HG03095 (cell line): Measurements from ENCODE around the gene DDRGK1.
"Not testable (repeated sequence)": the region's sequence is repeated elsewhere in the genome, so short reads cannot be mapped to it uniquely, and the experiment has no call there.

ENCODE experiments used
- ATAC-seq: cut with Tn5 transposase; IDR thresholded peaks from one replicate; pipeline ENCODE4 v1.9.1; 2021; ENCODE audit warnings: moderate library complexity; ENCODE audit not compliant: unreplicated experiment

Gene DDRGK1

GRCh38 chr20:3189561-3190131 is 14.8 kb downstream of the DDRGK1 start:
- no peak for ATAC-seq

GRCh38 chr20:3188823-3189413 is 15.6 kb downstream of the DDRGK1 start:
- ATAC-seq: no peak

GRCh38 chr20:3187861-3188260 is 16.6 kb downstream of the DDRGK1 start:
- not testable (repeated sequence) for ATAC-seq

GRCh38 chr20:3183896-3184612 is 20.4 kb downstream of the DDRGK1 start:
- ATAC-seq: no peak

GRCh38 chr20:3182429-3182828 is 22.1 kb downstream of the DDRGK1 start:
- ATAC-seq: not testable (repeated sequence)

GRCh38 chr20:3181270-3181669 is 23.2 kb downstream of the DDRGK1 start:
- no peak for ATAC-seq

GRCh38 chr20:3180319-3180718 is 24.2 kb downstream of the DDRGK1 start:
- ATAC-seq: no peak

- no peak for ATAC-seq
These were observed 26.6 kb downstream of the DDRGK1 start for GRCh38 chr20:3177746-3178485.

DNA sequence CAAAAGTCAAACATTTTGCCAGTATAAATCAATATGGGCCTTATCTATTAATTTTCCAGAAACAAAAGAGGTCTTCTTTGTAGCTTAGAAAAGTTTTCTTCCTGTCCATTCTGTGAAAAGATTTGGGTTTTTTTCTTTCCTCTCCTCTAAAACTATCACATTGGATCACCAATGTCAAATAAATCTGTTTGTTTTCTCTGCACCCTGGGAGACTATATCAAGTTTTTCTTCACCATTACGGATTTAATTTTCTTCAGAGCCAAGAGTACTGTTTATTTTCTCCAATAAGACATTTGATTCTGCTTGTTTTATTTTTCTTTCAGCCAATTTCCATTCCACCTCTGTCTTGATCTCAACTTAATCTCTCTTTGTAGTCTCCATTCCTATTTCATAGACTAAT is 29.2 kb downstream of the DDRGK1 start:
- ATAC-seq: no peak

DNA sequence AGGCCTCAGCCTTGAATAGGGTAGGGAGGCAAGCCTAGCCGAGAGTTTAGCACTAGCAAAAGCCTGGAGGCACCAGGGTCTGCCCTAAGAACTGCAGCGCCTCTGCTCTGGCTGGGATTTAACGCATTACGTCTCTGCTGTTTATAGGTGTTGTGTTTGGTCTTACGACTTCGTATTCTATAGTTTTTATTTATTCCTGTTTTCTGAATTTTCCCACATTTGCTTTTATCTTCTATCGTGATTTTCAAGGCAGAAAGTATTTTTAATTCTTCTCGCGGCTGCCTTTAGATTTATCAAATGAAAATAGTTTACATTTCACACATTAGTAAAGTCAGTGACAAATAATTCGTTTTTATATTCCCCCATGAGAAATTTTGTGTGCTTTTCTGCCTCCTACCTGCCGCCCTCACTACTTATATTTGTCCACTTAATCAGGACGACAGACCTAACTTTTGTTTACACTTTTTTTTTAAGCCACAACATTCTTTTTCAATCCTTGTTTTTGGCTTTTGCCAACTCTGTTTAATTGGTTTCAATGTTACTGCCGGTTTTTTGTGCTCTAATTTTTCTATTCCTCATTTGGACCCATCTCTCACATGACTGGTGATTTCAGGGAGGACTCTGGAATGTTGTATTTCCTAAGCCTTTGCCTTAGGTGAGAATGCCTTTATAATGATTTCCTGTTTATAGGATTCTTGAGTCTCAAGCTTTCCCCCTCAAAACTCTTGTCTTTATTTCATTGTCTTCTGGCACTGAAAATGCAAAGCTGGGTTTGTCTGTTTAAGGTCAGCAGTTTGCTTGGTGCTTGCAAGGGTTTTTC is 29.8 kb downstream of the DDRGK1 start:
- no peak for ATAC-seq

DNA sequence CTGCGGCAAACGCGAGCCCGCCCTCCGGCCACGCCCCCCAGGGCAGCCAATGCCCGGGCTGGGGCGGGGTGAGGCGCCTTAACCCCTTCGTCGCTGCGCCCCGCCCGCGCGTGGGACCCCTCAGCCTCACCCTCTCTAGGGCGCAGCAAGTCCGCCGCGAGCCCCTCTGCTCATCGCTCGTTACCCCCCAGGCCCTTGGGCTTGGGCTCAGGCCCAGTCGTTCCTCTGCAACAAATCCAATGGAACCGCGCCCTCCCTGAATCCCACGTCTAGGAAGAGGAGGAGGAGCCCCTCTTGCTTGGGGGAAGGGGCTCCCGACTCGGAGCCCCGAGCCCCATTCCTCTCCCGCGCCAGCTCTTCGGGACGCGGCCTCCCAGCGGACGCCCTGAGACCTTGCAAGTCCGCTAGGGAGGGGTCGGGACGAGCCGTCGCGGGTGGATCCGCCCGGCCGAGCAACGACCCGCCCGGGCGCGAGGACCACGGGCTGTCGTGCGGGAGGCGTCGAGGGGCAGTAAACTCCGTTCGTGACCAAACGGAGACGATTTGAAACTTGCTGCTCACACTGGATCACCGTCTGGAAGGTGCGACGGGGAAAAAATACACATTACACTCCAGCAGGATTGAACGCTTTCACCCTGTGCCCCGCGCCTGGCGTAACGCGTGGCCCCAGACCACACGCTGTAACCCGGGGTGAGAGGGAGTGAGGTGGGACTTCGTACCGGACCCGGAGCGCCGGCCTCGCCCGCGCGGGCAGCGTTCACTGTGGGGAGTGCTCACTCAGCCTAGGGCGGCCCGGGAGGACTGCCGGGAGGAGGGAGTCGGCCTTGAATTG is 30.7 kb downstream of the DDRGK1 start:
- peak; percentile 87 for ATAC-seq

DNA sequence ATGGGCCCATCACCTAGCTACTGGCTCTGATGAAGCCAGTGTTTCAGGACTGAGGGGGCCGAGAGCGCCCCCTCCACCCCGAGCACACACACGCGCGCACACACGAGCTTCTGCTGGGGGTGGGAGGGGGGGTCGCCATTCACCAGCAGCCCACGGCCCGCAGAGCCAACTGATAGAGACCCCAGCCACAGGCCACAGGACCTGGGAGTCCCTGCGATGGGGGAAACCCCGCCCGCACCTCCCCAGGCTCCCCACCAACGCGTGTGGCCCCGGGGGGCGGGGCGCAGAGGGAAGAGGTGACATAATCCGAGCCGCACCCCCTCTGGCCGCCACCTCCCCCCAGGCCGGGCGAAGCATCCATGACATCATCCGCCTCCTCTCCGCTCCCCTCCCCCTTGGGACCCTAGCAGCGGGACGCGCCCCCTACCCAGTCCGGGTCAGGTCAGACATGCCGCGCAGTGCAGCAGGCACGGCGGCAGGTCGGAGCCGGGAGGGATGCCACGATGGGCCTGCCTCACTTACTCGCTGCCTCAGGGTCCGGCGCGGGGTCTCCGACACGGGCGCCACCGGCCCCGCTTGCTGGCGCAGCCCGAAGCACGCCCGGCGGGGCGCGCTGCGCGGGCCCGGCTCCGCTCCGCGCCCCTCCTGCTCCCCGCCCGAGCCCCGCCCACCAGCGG is 31.4 kb downstream of the DDRGK1 start, which contains the start of gene LZTS3:
Gene LZTS3, minus strand, starts transcription at position 617 of the 677 bp plus-strand sequence. CDS start 6,386 bp downstream, outside the sequence.
- peak; percentile 52 for ATAC-seq

DNA sequence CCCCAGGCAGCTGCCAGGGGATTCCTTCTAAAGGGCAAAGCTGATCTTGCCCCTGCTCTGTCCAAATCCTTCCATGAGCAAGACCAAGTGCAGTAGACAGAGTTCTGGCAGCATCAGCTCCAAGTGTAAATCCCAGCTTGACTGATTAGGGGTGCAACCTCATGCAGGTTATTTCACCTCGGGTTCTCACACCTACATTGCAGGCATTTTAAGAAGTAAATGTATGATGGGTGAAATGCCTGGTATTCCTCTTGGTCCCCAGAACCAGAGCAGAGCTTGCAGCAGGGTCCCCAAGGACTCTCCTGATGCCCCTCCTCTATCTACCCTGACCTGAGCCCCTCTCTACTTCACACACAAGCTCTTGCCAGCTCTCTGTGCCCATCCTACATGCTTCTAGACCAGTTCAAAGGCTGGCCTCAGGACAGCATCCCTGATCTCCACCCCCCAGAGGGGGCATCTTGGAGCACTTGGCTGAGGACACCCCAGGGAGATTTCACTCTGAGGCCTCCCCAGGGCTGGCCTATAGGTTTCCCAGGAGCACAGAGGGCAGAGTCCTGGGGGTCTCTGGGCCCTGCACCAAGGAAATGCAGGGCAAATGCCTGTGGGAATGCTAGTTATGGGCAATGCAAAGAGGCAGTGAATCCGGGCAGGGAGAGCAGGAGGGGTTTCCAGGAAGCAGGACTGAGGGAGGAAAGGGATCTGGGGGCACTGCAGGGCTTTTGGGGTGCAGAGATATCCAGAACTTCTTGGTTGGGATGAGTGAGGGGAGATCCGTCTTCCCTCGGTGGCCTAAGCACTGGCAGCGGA is 32.2 kb downstream of the DDRGK1 start:
- no peak for ATAC-seq

- no peak for ATAC-seq
These were observed 32.9 kb downstream of the DDRGK1 start for GRCh38 chr20:3171391-3172125.

- no peak for ATAC-seq
These were observed 35.5 kb downstream of the DDRGK1 start for GRCh38 chr20:3168829-3169590.

GRCh38 chr20:3168079-3168828 is 36.2 kb downstream of the DDRGK1 start:
- ATAC-seq: no peak
